Coronary artery (tissue), 2 donors: ENCODE measurements around the gene MIEF1.

Experiments used
- DNase-seq: peaks from one replicate; pipeline ENCODE4 v3.0.0-alpha.2; 2017; ENCODE audit warnings: low spot score
- H3K27ac ChIP-seq, 2 donors: fragments of 200-600 bp; sonication (generic); one replicate each; pipeline ENCODE4 v1.5.1; 2016 to 2019
- H3K4me3 ChIP-seq: fragments of 200-600 bp; sonication (generic); 2 replicates; pipeline ENCODE4 v1.5.1; 2016; ENCODE audit warnings: mild to moderate bottlenecking, moderate library complexity
- CTCF ChIP-seq: fragments of 200-600 bp; sonication (generic); IDR thresholded peaks from one replicate; pipeline ENCODE4 v1.5.1; 2019; ENCODE audit warnings: antibody characterized with exemption

The MIEF1 gene

GRCh38 chr22:39502109-39502788 lies at the start of gene MIEF1:
TSS of gene MIEF1 (plus strand) at chr22:39502290. CDS start at chr22:39511295, 9,005 bp downstream.
- peak; percentile 99 for DNase-seq

GRCh38 chr22:39452740-39453040 lies 49.4 kb upstream of the MIEF1 start:
- TF ChIP-seq CTCF, result no peak
- Histone ChIP-seq H3K27ac (no peak overlapping the region), H3K4me3 (no peak overlapping the region)

More at GRCh38 chr22:39502109-39502788, at the start of gene MIEF1:
- Histone ChIP-seq H3K4me3 (peak within 1 kb of the TSS; percentile 99), H3K27ac (peak within 1 kb of the TSS; percentile 71 to 93)
- no peak for TF ChIP-seq CTCF

GRCh38 chr22:39453765-39454378 lies 48.2 kb upstream of the MIEF1 start:
- DNase-seq, result no peak
- Histone ChIP-seq H3K27ac (peak overlapping the region in 1 of 2 donors; percentile 54), H3K4me3 (no peak overlapping the region)
- no peak for TF ChIP-seq CTCF

More at GRCh38 chr22:39452740-39453040, 49.4 kb upstream of the MIEF1 start:
- DNase-seq, result no peak

- no peak for TF ChIP-seq CTCF
- H3K4me3 ChIP-seq, result no peak overlapping the region
- DNase-seq, result no peak
- H3K27ac ChIP-seq, result peak overlapping the region in 1 of 2 donors; percentile 54
Measured at GRCh38 chr22:39454385-39454871, 47.7 kb upstream of the MIEF1 start.

GRCh38 chr22:39456522-39457197 lies 45.4 kb upstream of the MIEF1 start, which contains the start of gene MGAT3:
TSS of gene MGAT3 (plus strand) at chr22:39457012. CDS start at chr22:39487348, 30,336 bp downstream.
- peak within 1 kb of the TSS; percentile 78 for H3K4me3 ChIP-seq
- no peak for TF ChIP-seq CTCF
- H3K27ac ChIP-seq, result peak within 1 kb of the TSS in 1 of 2 donors; percentile 69
- DNase-seq, result no peak

GRCh38 chr22:39457198-39457555 lies 44.9 kb upstream of the MIEF1 start:
- DNase-seq, result no peak
- H3K4me3 ChIP-seq, result peak overlapping the region; percentile 78
- no peak for TF ChIP-seq CTCF
- H3K27ac ChIP-seq, result peak overlapping the region in 1 of 2 donors; percentile 69
